Measurements from ENCODE around the gene LRRC42.

Gene LRRC42

GRCh38 chr1:54013393-54014008 lies 67.4 kb downstream of the LRRC42 start:
- POLR2A ChIA-PET: no interaction called here
- Histone ChIP-seq H3K36me3 (ENCODE audit: control insufficient read depth in 2 of 2, insufficient read depth in 1 of 2, low read length in 2 of 2) (no peaks in the 10 kb centered on the region), H3K4me1 (ENCODE audit: control insufficient read depth, insufficient read depth, low read length) (peaks cover 5% of the 10 kb centered on the region), H3K27ac (ENCODE audit: extremely low read depth, low read depth, low read length) (no peak overlapping the region), H3K9me3 (ENCODE audit: control insufficient read depth, insufficient read depth, low read depth, low read length) (no peaks in the 10 kb centered on the region), H3K4me3 (ENCODE audit: low read depth, low read length) (no peak overlapping the region)
- TF ChIP-seq HOXC10 (CRISPR knock-in tag; IDR thresholded peaks at IDR 0.05) (no peak), ZNF335 (tag by site-specific recombination; conservative IDR thresholded peaks at IDR 0.05) (no peak), ZNF521 (tag by site-specific recombination; IDR thresholded peaks at IDR 0.05) (no peak), ZNF529 (tag by site-specific recombination; IDR thresholded peaks at IDR 0.05; ENCODE audit: insufficient replicate concordance) (no peak), ZNF677 (tag by site-specific recombination; IDR thresholded peaks at IDR 0.05) (no peak), ZNF132 (tag by site-specific recombination; IDR thresholded peaks at IDR 0.05; ENCODE audit: borderline replicate concordance) (no peak), ZNF23 (tag by site-specific recombination; IDR thresholded peaks at IDR 0.05; ENCODE audit: borderline replicate concordance) (no peak)
- CTCF ChIA-PET: no interaction called here

DNA sequence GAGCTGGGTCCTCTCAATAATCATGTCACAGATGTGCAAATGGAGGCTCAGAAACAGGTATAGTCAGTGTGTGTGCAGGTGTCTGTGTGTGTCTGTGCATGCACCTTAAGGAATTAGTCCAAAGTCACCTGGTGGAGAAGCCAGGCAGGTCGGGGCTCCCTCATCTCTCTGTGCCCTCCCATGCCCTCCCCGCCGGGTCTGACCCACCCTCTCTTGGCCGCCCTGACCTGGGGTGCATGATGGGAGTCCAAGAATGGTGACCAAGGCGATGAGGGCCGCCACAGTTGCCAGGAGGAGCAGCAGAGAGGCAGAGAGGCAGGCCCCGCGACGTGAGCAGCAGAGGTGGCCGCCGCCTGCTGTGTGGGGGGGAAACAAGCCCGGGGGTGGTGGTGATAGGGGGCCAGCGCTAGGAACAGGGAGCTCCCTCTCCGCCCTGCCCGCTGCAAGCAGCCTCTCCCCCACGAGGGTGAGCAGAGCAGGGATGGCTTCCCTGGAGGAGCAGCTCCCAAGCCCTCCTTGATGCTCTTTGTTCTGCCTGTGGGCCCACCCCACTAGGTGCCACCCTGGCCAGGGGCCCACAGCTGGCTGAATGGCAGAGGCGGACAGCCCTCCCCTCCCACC lies 68.0 kb downstream of the LRRC42 start:
- H3K4me1 ChIP-seq (ENCODE audit: control insufficient read depth, insufficient read depth, low read length): peaks cover 5% of the 10 kb centered on the region
- H3K27ac ChIP-seq (ENCODE audit: extremely low read depth, low read depth, low read length): no peak overlapping the region
- H3K4me3 ChIP-seq (ENCODE audit: low read depth, low read length): no peak overlapping the region
- H3K9me3 ChIP-seq (ENCODE audit: control insufficient read depth, insufficient read depth, low read depth, low read length): no peaks in the 10 kb centered on the region
- ChIA-PET POLR2A (interaction anchor here (1.0 kb wide), 1 partner anchor 11 kb away, joined by 3 read pairs; no protein-coding TSS in a partner anchor), CTCF (no interaction called here)
- no peaks in the 10 kb centered on the region for H3K36me3 ChIP-seq (ENCODE audit: control insufficient read depth in 2 of 2, insufficient read depth in 1 of 2, low read length in 2 of 2)
- TF ChIP-seq, protein P1, sequence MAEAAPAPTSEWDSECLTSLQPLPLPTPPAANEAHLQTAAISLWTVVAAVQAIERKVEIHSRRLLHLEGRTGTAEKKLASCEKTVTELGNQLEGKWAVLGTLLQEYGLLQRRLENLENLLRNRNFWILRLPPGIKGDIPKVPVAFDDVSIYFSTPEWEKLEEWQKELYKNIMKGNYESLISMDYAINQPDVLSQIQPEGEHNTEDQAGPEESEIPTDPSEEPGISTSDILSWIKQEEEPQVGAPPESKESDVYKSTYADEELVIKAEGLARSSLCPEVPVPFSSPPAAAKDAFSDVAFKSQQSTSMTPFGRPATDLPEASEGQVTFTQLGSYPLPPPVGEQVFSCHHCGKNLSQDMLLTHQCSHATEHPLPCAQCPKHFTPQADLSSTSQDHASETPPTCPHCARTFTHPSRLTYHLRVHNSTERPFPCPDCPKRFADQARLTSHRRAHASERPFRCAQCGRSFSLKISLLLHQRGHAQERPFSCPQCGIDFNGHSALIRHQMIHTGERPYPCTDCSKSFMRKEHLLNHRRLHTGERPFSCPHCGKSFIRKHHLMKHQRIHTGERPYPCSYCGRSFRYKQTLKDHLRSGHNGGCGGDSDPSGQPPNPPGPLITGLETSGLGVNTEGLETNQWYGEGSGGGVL (tag by site-specific recombination; IDR thresholded peaks at IDR 0.05): peak; percentile 40; the same call in 1 of the 2 replicates
- TF ChIP-seq ZFP69B (tag by site-specific recombination; IDR thresholded peaks at IDR 0.05) (0 out of 2 replicates have a peak, but pooled peaks have one; percentile 27), ZIC2 (tag by site-specific recombination; IDR thresholded peaks at IDR 0.05) (peak; percentile 43; the same call in 1 of the 2 replicates), GLIS2 (tag by site-specific recombination; IDR thresholded peaks at IDR 0.05) (peak; percentile 52), ZNF513 (tag by site-specific recombination; IDR thresholded peaks at IDR 0.05) (no peak), GLIS1 (tag by site-specific recombination; IDR thresholded peaks at IDR 0.05) (peak; percentile 90), PRDM4 (tag by site-specific recombination; IDR thresholded peaks at IDR 0.05) (no peak), ZNF132 (tag by site-specific recombination; IDR thresholded peaks at IDR 0.05; ENCODE audit: borderline replicate concordance) (no peak), ZFHX2 (tag by site-specific recombination; conservative IDR thresholded peaks at IDR 0.05) (0 out of 2 replicates have a peak, but pooled peaks have one; percentile 8), EGR2 (tag by site-specific recombination; IDR thresholded peaks at IDR 0.05; ENCODE audit: low read depth) (peak; percentile 23; the same call in 1 of the 2 replicates)
- TF ChIP-seq, protein P2, sequence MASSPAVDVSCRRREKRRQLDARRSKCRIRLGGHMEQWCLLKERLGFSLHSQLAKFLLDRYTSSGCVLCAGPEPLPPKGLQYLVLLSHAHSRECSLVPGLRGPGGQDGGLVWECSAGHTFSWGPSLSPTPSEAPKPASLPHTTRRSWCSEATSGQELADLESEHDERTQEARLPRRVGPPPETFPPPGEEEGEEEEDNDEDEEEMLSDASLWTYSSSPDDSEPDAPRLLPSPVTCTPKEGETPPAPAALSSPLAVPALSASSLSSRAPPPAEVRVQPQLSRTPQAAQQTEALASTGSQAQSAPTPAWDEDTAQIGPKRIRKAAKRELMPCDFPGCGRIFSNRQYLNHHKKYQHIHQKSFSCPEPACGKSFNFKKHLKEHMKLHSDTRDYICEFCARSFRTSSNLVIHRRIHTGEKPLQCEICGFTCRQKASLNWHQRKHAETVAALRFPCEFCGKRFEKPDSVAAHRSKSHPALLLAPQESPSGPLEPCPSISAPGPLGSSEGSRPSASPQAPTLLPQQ (tag by site-specific recombination; IDR thresholded peaks at IDR 0.05): peak; percentile 68; the same call in 1 of the 2 replicates
